Subcutaneous adipose tissue (tissue), 4 donors: Measurements from ENCODE around the gene CD96. TPM values are rescaled to one million over a fixed set of nuclear protein-coding genes. Genes with fewer than 3 reads are reported as not detected.

Experiments used
- CTCF ChIP-seq: fragments of 450-650 bp; IDR thresholded peaks from one replicate; pipeline ENCODE4 v1.5.1; 2016; ENCODE audit warnings: low read depth, mild to moderate bottlenecking, control low read depth, antibody characterized with exemption, moderate library complexity
- total RNA-seq, 4 donors: library from RNA; depleted of rRNA; stranded (reverse); fragments of >200 nt; gene quantifications; one replicate each; pipeline ENCODE4 v1.1.0, GENCODE V29; 2016

Gene CD96
- total RNA-seq, 4 donors from 2014 or later: 0.88 to 3.7 (median 2.1) TPM

DNA sequence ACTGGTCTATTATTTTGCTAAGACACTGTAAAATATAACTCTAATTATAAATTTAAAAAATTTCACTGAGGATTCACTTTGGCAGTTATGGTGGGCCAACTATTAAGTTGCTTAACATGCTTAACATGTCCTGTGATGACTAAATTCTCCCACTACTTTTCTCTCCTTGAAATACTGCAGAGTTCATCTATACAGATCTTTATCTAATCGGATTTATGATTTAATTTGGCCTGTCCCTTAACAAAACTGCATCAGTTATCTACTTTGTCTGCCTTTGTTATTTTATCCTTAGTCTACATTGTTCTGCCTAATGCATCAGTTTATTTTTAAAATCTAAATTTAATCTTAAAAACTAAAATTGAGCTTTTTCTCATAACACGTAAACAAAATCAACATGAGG is 26.4 kb downstream of the CD96 start:
- TF ChIP-seq CTCF: no peak

DNA sequence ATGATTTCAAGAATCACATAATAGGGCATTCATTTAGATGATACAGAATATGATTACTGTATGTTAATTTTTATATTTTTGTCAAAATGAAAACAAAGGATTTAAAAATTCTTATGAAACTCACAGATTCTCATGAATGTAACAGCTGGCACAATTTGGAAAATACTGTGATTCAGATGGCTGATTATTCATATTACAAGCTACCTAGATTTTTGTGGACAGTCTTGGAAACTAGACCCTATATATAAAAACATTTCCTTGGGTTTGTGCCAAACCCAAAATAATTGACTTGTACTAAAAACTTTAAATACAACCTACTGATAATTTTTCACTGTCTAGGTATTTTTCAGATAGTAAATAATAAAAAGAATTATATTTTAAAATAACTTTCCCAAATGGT is 26.9 kb downstream of the CD96 start:
- no peak for TF ChIP-seq CTCF

GRCh38 chr3:111570404-111571030 is 28.5 kb downstream of the CD96 start:
- no peak for TF ChIP-seq CTCF

- no peak for TF ChIP-seq CTCF
Measured at GRCh38 chr3:111571282-111571681, 29.3 kb downstream of the CD96 start.

- no peak for TF ChIP-seq CTCF
Measured at GRCh38 chr3:111571907-111572460, 30.0 kb downstream of the CD96 start.

GRCh38 chr3:111577113-111577512 is 35.1 kb downstream of the CD96 start:
- no peak for TF ChIP-seq CTCF

GRCh38 chr3:111577798-111578685 is 36.0 kb downstream of the CD96 start:
- TF ChIP-seq CTCF: no peak
